Measurements from ENCODE around the gene CTNND2.

- TF ChIP-seq EZH2 (IDR thresholded peaks at IDR 0.05) (no peak), CTCF (IDR thresholded peaks at IDR 0.05) (peak; percentile 43)
These were observed 614.5 kb downstream of the CTNND2 start for GRCh38 chr5:11289733-11290132.
